Neural cell (in vitro differentiated cells): Measurements from ENCODE around the gene ANKRD6. TPM values are rescaled to one million over a fixed set of nuclear protein-coding genes. Genes with fewer than 3 reads are reported as not detected.
"Not testable (repeated sequence)": the region's sequence is repeated elsewhere in the genome, so short reads cannot be mapped to it uniquely, and the experiment has no call there.

ENCODE experiments used
- H2AFZ ChIP-seq: fragments of 200-600, 300-800 bp; sonication (generic), shearing (Covaris generic); 2 replicates; pipeline ENCODE4 v1.6.0; 2014; ENCODE audit warnings: low read depth, mild to moderate bottlenecking, antibody characterized with exemption, low read length, moderate library complexity
- H3F3A ChIP-seq: fragments of 200-600 bp; shearing (Covaris generic); 2 replicates; pipeline ENCODE4 v1.6.1; 2016; ENCODE audit warnings: mild to moderate bottlenecking, moderate library complexity, mixed read lengths, antibody characterized with exemption, low read length; ENCODE audit not compliant: insufficient read depth, poor library complexity, severe bottlenecking
- H3K27ac ChIP-seq: fragments of 200-600, 300-800 bp; sonication (generic), shearing (Covaris generic); 2 replicates; pipeline ENCODE4 v1.5.1; 2014; ENCODE audit warnings: mild to moderate bottlenecking, low read length, moderate library complexity
- H3K27me3 ChIP-seq: fragments of 300-800, 200-600 bp; sonication (generic), shearing (Covaris generic); 2 replicates; pipeline ENCODE4 v1.6.0; 2014; ENCODE audit warnings: mild to moderate bottlenecking, low read depth, low read length, moderate library complexity; ENCODE audit not compliant: insufficient read depth
- H3K36me3 ChIP-seq: fragments of 300-800, 200-600 bp; sonication (generic), shearing (Covaris generic); 2 replicates; pipeline ENCODE4 v1.5.1; 2014; ENCODE audit warnings: mild to moderate bottlenecking, antibody characterized with exemption, low read length, moderate library complexity; ENCODE audit not compliant: insufficient read depth
- H3K4me2 ChIP-seq: fragments of 300-800, 200-600 bp; sonication (generic), shearing (Covaris generic); 2 replicates; pipeline ENCODE4 v1.6.0; 2014; ENCODE audit warnings: mild to moderate bottlenecking, low read length
- H3K4me3 ChIP-seq: fragments of 300-800, 200-600 bp; sonication (generic), shearing (Covaris generic); 2 replicates; pipeline ENCODE4 v1.5.1; 2014; ENCODE audit warnings: mild to moderate bottlenecking, low read length, moderate library complexity
- H3K79me2 ChIP-seq: fragments of 200-600 bp; shearing (Covaris generic); replicated peaks from 2 replicates; pipeline ENCODE4 v1.6.0; 2014; ENCODE audit warnings: mild to moderate bottlenecking, low read length, moderate library complexity; ENCODE audit not compliant: insufficient read depth
- H3K9ac ChIP-seq: fragments of 300-800, 200-600 bp; sonication (generic), shearing (Covaris generic); 2 replicates; pipeline ENCODE4 v1.6.1; 2016; ENCODE audit warnings: mild to moderate bottlenecking, low read length, mixed read lengths
- H3K9me2 ChIP-seq: fragments of 200-600 bp; shearing (Covaris generic); 2 replicates; pipeline ENCODE4 v1.6.1; 2016; ENCODE audit warnings: mild to moderate bottlenecking, low read length, mixed read lengths; ENCODE audit not compliant: insufficient read depth
- H3K9me3 ChIP-seq: fragments of 200-600, 300-800 bp; sonication (generic), shearing (Covaris generic); 2 replicates; pipeline ENCODE4 v1.6.1; 2016; ENCODE audit warnings: mild to moderate bottlenecking, mixed run types, low read length, moderate library complexity, mixed read lengths
- H4K20me1 ChIP-seq: fragments of 200-600 bp; shearing (Covaris generic); 2 replicates; pipeline ENCODE4 v1.6.1; 2016; ENCODE audit warnings: mild to moderate bottlenecking, mixed run types; ENCODE audit not compliant: insufficient read depth
- CTCF ChIP-seq: fragments of 450-650 bp; IDR thresholded peaks from 2 replicates; pipeline ENCODE4 v1.5.1; 2014; ENCODE audit warnings: antibody characterized with exemption, mild to moderate bottlenecking, moderate library complexity; ENCODE audit not compliant: poor library complexity, severe bottlenecking
- EP300 ChIP-seq: fragments of 450-650 bp; conservative IDR thresholded peaks from 2 replicates; pipeline ENCODE4 v1.6.1; 2014; ENCODE audit warnings: antibody characterized with exemption, mild to moderate bottlenecking, moderate library complexity; ENCODE audit not compliant: poor library complexity, severe bottlenecking
- EZH2 ChIP-seq: fragments of 200-600, 300-800 bp; shearing (Covaris generic), sonication (generic); IDR thresholded peaks from 2 replicates; pipeline ENCODE4 v1.6.1; 2014; ENCODE audit warnings: antibody characterized with exemption, low read length, borderline replicate concordance, mild to moderate bottlenecking; ENCODE audit not compliant: insufficient read depth, poor library complexity, severe bottlenecking
- MXI1 ChIP-seq: fragments of 450-650 bp; conservative IDR thresholded peaks from 2 replicates; pipeline ENCODE4 v1.6.1; 2014; ENCODE audit warnings: antibody characterized with exemption, mild to moderate bottlenecking; ENCODE audit not compliant: poor library complexity, severe bottlenecking
- POLR2AphosphoS5 ChIP-seq: IDR thresholded peaks from 2 replicates; pipeline ENCODE4 v1.6.1; 2012
- RAD21 ChIP-seq: fragments of 450-650 bp; conservative IDR thresholded peaks from 2 replicates; pipeline ENCODE4 v1.6.1; 2014; ENCODE audit warnings: antibody characterized with exemption, mild to moderate bottlenecking, moderate library complexity
- REST ChIP-seq: IDR thresholded peaks from 2 replicates; pipeline ENCODE4 v1.6.1; 2012; ENCODE audit warnings: borderline replicate concordance
- SMC3 ChIP-seq: fragments of 450-650 bp; conservative IDR thresholded peaks from 2 replicates; pipeline ENCODE4 v1.6.1; 2014; ENCODE audit warnings: antibody characterized with exemption, mild to moderate bottlenecking, moderate library complexity; ENCODE audit not compliant: poor library complexity
- TAF1 ChIP-seq: IDR thresholded peaks from 2 replicates; pipeline ENCODE4 v1.6.1; 2012; ENCODE audit warnings: low read depth
- polyA plus RNA-seq: library from polyadenylated mRNA; depleted of rRNA; stranded (reverse); fragments of >200 nt; gene quantifications from 2 replicates; pipeline ENCODE4 v1.2.3, GENCODE V29; 2014

ANKRD6 gene
- polyA plus RNA-seq, 1 donor from 2014 or later = 43.5 TPM

GRCh38 chr6:89392823-89393222 is 40.1 kb upstream of the ANKRD6 start:
- Histone ChIP-seq H3K36me3 (no peaks in the 10 kb centered on the region), H3K9me2 (no peaks in the 10 kb centered on the region), H3K27me3 (no peaks in the 10 kb centered on the region), H3K4me3 (no peak overlapping the region), H4K20me1 (no peaks in the 10 kb centered on the region), H3K9ac (no peak overlapping the region), H2AFZ (no peak overlapping the region), H3K4me2 (no peak overlapping the region), H3K9me3 (no peaks in the 10 kb centered on the region), H3K27ac (no peak overlapping the region), H3F3A (no peaks in the 10 kb centered on the region), H3K79me2 (peaks cover 3% of the 10 kb centered on the region)
- TF ChIP-seq MXI1 = no peak
- TF ChIP-seq POLR2AphosphoS5 = no peak
- TF ChIP-seq EZH2 = no peak
- no peak for TF ChIP-seq REST
- no peak for TF ChIP-seq EP300
- no peak for TF ChIP-seq CTCF
- TF ChIP-seq RAD21 = no peak
- TF ChIP-seq TAF1 = no peak
- TF ChIP-seq SMC3 = no peak

DNA sequence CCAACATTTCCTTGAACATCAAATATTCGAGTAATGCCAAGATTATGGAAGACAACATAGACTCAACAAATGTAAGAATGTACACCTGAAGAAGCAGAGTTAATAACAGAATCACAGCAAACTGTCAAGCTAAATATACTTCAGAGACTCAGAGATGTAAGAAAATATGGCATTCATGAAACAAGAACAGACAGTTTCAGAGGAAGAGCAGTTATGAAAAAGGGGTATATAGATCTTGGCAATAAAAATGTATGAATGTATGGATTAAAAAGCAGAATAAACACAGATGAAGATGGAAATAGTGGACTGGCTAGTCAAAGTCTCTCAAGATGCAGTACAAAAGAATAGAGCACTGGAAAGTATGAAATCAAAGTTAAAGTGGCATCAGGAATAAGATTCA is 39.3 kb upstream of the ANKRD6 start:
- no peak overlapping the region for H3K9ac ChIP-seq
- no peaks in the 10 kb centered on the region for H4K20me1 ChIP-seq
- no peaks in the 10 kb centered on the region for H3K36me3 ChIP-seq
- no peaks in the 10 kb centered on the region for H3F3A ChIP-seq
- no peak overlapping the region for H3K4me2 ChIP-seq
- H3K9me2 ChIP-seq = no peaks in the 10 kb centered on the region
- H3K27ac ChIP-seq = no peak overlapping the region
- H3K79me2 ChIP-seq = peaks cover 3% of the 10 kb centered on the region
- H3K9me3 ChIP-seq = no peaks in the 10 kb centered on the region
- TF ChIP-seq REST = no peak
- no peak for TF ChIP-seq POLR2AphosphoS5
- no peak for TF ChIP-seq CTCF
- TF ChIP-seq SMC3 = no peak
- no peaks in the 10 kb centered on the region for H3K27me3 ChIP-seq
- no peak overlapping the region for H2AFZ ChIP-seq
- H3K4me3 ChIP-seq = no peak overlapping the region

DNA sequence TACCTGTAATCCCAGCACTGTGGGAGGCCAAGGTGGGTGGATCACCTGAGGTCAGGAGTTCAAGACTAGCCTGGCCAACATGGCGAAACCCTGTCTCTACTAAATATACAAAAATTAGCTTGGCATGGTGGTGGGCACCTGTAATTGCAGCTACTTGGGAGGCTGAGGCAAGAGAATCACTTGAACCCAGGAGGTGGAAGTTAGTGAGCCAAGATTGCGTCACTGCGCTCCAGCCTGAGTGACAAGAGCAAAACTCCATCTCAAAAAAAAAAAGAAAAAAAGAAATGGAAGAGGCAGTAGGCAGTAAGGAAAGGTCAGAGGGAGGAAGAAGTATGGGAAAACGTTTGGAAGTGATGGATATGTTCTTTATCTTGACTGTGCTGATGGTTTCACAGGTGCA is 35.1 kb upstream of the ANKRD6 start:
- not testable (repeated sequence) for H3K9ac ChIP-seq, H3F3A ChIP-seq, H3K9me2 ChIP-seq, H3K9me3 ChIP-seq, H3K4me2 ChIP-seq, H3K4me3 ChIP-seq, H3K27me3 ChIP-seq, H3K27ac ChIP-seq, H3K79me2 ChIP-seq, H2AFZ ChIP-seq, H3K36me3 ChIP-seq, H4K20me1 ChIP-seq
